IPS-20b (cell line): Measurements from ENCODE around the gene DENND1A.

Experiments used
- H3K27ac ChIP-seq: one replicate; pipeline ENCODE4 v1.5.1; 2013; ENCODE audit warnings: low read length
- H3K27me3 ChIP-seq: 2 replicates; pipeline ENCODE4 v1.6.1; 2013; ENCODE audit warnings: mild to moderate bottlenecking, low read length, inconsistent platforms; ENCODE audit not compliant: insufficient read depth
- H3K36me3 ChIP-seq: 2 replicates; pipeline ENCODE4 v1.6.1; 2013; ENCODE audit warnings: low read depth, mild to moderate bottlenecking, inconsistent platforms, low read length, moderate library complexity; ENCODE audit not compliant: insufficient read depth
- H3K4me1 ChIP-seq: 2 replicates; pipeline ENCODE4 v1.6.1; 2013; ENCODE audit warnings: mild to moderate bottlenecking, control low read depth, inconsistent platforms, low read length, moderate library complexity; ENCODE audit not compliant: insufficient read depth
- H3K4me3 ChIP-seq: 2 replicates; pipeline ENCODE4 v1.5.1; 2013; ENCODE audit warnings: mild to moderate bottlenecking, low read length, inconsistent platforms
- H3K9ac ChIP-seq: 2 replicates; pipeline ENCODE4 v1.6.1; 2013; ENCODE audit warnings: low read depth, mild to moderate bottlenecking, inconsistent platforms, low read length, moderate library complexity
- H3K9me3 ChIP-seq: 2 replicates; pipeline ENCODE4 v1.6.1; 2013; ENCODE audit warnings: mild to moderate bottlenecking, low read depth, low read length, inconsistent platforms; ENCODE audit not compliant: insufficient read depth

The DENND1A gene

DNA sequence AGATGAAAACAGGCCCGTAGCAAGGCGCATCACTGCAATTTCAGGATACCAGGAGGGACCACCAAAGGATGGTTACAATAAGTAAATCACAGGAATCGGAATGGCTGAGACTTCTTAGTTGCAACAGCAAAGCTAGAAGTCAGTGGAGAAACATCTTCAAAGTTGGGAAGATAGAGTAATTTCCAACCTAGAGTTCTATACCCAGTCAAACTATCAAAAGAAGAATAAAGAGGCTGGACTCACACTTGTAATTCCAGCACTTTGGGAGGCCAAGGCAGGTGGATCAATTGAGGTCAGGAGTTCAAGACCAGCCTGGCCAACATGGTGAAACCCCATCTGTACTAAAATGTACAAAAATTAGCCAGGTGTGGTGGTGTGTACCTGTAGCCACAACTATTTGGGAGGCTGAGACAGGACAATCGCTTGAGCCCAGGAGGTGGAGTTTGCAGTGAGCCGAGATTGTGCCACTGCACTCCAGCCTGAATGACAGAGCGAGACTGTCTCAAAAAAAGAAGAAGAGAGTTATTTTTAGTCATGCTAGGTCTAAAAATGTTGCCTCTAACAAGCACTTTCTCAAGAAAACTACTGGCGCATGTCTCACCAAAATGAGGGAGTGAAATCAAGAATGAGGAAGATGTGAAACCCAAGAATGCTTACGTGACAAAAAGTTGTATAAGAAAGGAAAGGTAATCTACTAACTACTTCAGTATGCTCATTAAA lies 267.7 kb downstream of the DENND1A start:
- no peak overlapping the region for H3K9ac ChIP-seq
- peaks cover 9% of the 10 kb centered on the region; the same call in 1 of the 2 replicates for H3K4me1 ChIP-seq
- H3K36me3 ChIP-seq: peaks cover 14% of the 10 kb centered on the region; the same call in 1 of the 2 replicates
- H3K27me3 ChIP-seq: no peaks in the 10 kb centered on the region
- H3K9me3 ChIP-seq: peaks cover 20% of the 10 kb centered on the region
- no peak overlapping the region for H3K27ac ChIP-seq
- H3K4me3 ChIP-seq: no peak overlapping the region

DNA sequence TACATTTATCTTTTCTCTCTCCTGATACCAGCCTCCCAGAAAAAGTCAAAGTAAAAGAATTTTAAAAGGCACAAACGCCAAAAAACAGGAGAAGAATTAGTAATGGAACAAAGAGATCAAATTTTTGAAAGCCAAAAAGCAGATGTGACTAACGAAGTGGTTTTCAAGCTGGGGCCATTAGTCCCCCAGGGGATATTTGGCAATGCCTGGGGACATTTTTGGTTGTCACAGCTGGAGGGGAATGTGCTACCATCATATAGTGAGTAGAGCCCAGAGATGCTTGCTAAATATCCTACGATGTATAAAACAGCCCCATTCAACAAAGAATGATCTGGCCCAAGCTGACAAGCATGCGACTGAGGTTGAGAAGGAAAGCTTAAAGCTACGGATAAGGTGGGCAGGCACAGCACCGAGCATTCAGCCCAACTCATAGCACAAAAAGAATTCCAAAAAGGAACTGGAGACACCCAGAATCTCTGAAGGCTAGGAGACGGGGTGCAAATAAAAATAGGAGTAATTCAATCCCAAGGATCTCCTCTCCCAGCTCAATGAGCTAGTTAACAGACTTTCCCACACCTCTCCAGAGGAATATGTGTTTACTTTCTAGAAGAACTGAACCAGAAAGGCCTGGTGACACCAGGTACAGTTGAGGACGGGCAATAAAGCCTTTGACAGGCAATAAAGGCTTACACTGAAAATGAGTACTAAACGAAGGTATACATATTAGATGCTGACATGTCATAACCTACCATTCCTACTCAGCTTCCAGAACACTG lies 269.0 kb downstream of the DENND1A start:
- Histone ChIP-seq H3K9ac (no peak overlapping the region), H3K27ac (no peak overlapping the region), H3K27me3 (no peaks in the 10 kb centered on the region), H3K9me3 (peaks cover 16% of the 10 kb centered on the region), H3K36me3 (peaks cover 6% of the 10 kb centered on the region; the same call in 1 of the 2 replicates), H3K4me1 (peaks cover 9% of the 10 kb centered on the region; the same call in 1 of the 2 replicates), H3K4me3 (no peak overlapping the region)

DNA sequence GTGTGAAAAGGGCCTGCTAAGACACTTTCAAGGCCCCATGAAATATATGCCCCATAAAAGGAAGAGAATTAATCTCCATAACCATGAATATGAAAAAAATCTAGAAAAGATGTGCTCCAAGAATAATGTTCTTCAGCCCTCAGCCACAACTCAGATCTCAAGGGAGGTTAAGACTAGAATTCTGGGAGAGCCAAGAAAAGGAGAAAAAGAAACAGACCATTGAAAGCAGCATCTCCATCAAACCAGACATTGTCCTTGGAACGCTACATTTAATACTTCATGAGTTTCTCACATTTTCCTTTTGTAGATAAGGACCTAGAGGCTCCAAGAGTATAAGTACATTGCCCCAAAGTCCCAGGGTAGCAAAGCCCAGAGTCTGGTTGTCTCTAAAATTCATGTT lies 270.6 kb downstream of the DENND1A start:
- H3K4me3 ChIP-seq: no peak overlapping the region
- no peak overlapping the region for H3K9ac ChIP-seq
- no peak overlapping the region for H3K27ac ChIP-seq
- H3K27me3 ChIP-seq: no peaks in the 10 kb centered on the region
- H3K4me1 ChIP-seq: peaks cover 9% of the 10 kb centered on the region; the same call in 1 of the 2 replicates
- peaks cover 8% of the 10 kb centered on the region; the same call in 1 of the 2 replicates for H3K9me3 ChIP-seq
- H3K36me3 ChIP-seq: peaks cover 3% of the 10 kb centered on the region; the same call in 1 of the 2 replicates

DNA sequence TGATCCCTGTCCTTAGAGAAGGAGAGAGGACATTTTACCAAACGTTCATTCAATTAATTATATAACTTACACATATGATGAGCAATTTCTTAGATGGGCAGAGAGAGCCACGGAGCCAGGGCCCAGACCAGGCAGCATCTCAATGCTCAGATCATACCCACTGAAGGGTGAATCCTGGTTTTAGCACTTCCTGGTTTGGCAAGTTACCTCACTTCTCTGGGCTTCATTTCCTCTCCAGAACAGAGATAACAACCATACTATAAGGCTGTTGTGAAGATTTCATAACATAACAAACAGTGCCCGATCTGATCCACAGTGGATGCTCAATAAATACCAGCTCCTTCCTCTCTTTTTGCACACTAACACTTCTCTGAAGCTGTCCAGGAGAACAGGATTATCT lies 271.1 kb downstream of the DENND1A start:
- H3K27ac ChIP-seq: no peak overlapping the region
- H3K9me3 ChIP-seq: peaks cover 7% of the 10 kb centered on the region; the same call in 1 of the 2 replicates
- H3K4me3 ChIP-seq: no peak overlapping the region
- peaks cover 3% of the 10 kb centered on the region; the same call in 1 of the 2 replicates for H3K36me3 ChIP-seq
- no peaks in the 10 kb centered on the region for H3K27me3 ChIP-seq
- no peak overlapping the region for H3K9ac ChIP-seq
- peaks cover 9% of the 10 kb centered on the region; the same call in 1 of the 2 replicates for H3K4me1 ChIP-seq

DNA sequence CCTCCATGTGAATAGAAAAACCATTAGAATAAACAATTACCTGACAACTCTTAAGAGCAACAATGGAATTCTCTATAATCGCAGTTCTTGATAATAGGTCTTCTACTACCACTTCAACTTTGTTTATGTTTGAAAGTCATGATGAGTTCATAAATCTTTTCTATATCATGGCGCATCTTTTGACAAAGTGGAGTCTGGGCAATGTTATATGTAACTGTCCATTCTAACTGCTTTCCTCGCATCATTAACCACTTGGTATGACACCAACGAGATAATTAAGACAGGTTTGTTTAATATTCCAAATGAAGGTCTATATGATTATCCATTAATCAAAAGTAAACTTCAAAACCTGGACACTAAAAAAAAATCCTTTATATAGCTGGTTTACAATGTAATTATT lies 272.0 kb downstream of the DENND1A start:
- H3K36me3 ChIP-seq: peaks cover 3% of the 10 kb centered on the region; the same call in 1 of the 2 replicates
- no peaks in the 10 kb centered on the region for H3K27me3 ChIP-seq
- no peak overlapping the region for H3K9ac ChIP-seq
- H3K27ac ChIP-seq: no peak overlapping the region
- H3K4me1 ChIP-seq: peaks cover 9% of the 10 kb centered on the region; the same call in 1 of the 2 replicates
- H3K4me3 ChIP-seq: no peak overlapping the region
- peaks cover 6% of the 10 kb centered on the region; the same call in 1 of the 2 replicates for H3K9me3 ChIP-seq

DNA sequence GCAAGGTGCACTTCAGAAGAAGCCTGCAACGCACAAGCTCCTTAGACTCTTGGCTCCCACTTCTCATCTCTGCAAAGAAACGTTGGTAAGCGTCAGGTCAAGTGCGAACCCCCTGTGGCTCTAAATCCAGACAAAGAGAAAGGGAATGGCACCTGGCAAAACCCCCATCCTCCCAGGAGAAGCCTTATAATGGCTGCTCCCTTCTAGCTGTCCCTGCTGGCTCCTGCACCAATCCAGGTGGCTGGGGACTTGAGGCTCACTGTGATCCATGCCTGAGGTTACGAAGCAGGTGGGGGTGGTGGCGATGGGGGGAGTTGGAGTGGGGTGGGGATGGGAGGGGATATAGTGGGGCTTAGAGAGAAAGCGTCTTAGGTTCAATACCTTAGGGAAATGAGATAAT lies 272.8 kb downstream of the DENND1A start:
- Histone ChIP-seq H3K27me3 (no peaks in the 10 kb centered on the region), H3K36me3 (no peaks in the 10 kb centered on the region), H3K9me3 (peaks cover 2% of the 10 kb centered on the region; the same call in 1 of the 2 replicates), H3K4me3 (no peak overlapping the region), H3K4me1 (peaks cover 9% of the 10 kb centered on the region; the same call in 1 of the 2 replicates), H3K9ac (no peak overlapping the region), H3K27ac (no peak overlapping the region)

DNA sequence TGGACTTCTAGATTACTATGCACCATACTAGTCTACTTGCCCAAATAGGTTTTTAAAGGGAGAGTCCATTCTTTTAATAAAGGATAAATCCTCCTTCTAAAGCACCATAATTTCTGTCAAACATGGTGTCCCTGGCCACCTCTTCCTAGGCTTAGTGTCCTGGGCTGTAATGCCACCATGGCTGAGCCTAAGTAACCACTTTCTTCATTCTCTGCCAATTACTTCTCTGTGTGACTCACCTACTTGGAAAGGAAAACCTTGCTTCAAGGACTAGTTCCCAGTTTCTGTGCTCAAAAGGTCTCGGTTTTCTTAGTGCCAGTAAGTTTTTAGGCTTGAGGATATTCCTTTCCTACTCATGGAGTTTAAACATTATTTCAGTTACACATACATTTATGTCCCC lies 273.4 kb downstream of the DENND1A start:
- Histone ChIP-seq H3K36me3 (no peaks in the 10 kb centered on the region), H3K9ac (no peak overlapping the region), H3K27ac (no peak overlapping the region), H3K9me3 (no peaks in the 10 kb centered on the region), H3K4me1 (peaks cover 9% of the 10 kb centered on the region; the same call in 1 of the 2 replicates), H3K27me3 (no peaks in the 10 kb centered on the region), H3K4me3 (no peak overlapping the region)

DNA sequence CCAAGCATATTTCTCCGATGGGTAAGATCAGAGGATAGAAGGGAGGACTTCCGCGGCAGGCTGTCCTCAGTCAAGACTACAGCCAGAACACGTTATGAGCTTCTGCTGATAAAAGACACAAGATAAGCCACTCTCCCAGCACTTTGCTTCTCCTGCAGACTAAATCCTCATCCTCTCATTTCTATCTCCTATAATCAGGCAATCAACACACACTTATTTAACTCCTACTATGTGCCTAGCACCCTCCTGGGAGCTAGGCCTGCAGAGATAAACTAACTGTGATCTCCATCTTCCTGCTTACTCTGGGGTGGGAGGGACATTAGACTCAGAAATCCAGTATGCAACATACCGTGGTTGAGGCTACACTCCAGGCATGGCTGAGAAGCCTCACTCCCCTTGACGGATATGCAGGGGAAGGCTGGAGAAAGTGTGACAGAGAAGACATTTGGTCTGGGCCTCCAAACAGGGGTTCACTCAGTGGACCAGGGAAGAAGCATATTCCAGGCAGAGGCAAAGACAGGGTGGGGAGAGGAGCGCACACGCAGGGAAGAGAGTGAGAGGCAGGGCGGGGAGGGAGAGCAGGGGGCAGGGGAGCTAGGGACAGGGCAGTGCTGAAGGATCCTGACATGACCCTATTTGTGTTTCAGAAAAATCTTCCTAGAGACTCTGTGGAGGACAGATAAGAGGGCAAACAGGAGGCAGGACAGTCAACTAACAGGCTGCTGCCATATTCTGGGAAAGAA lies 274.1 kb downstream of the DENND1A start:
- no peak overlapping the region for H3K9ac ChIP-seq

DNA sequence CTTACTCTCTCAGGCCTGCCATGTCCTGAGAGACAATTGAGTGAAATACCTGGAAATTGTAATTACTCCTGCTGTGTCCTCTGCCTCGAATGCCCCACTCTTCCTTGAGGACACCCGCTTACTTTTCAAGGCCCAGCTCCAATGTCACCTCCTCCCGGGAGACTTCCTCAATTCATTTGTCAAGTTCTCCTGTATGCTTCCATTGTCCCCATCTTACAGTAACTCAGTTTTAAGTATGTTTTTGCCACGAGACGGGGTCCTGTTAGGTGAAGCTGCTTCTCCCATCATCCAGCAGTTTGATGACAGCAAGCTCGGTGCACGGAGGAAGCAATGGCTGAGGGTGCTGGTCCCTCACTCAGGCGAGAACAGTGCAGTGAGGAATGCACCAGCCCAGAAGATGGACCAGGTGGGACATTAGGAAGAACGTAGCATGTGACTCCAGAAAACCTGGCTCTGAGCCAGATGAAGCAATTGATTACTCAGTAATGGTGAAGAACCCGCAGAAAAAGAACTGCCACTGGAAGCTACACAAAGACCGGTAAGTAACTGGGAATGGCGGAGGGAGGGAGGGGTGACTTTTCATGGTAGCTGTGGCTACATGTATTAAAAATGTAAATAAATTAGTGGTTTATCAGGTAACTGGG lies 274.8 kb downstream of the DENND1A start:
- no peak overlapping the region for H3K27ac ChIP-seq
- no peaks in the 10 kb centered on the region for H3K36me3 ChIP-seq
- H3K27me3 ChIP-seq: no peaks in the 10 kb centered on the region
- no peak overlapping the region for H3K4me3 ChIP-seq
- H3K4me1 ChIP-seq: peaks cover 8% of the 10 kb centered on the region; the same call in 1 of the 2 replicates
- no peaks in the 10 kb centered on the region for H3K9me3 ChIP-seq
- H3K9ac ChIP-seq: no peak overlapping the region

More for the DNA sequence above, 274.1 kb downstream of the DENND1A start:
- no peaks in the 10 kb centered on the region for H3K36me3 ChIP-seq
- H3K27ac ChIP-seq: no peak overlapping the region
- H3K9me3 ChIP-seq: no peaks in the 10 kb centered on the region
- H3K4me3 ChIP-seq: no peak overlapping the region
- no peaks in the 10 kb centered on the region for H3K27me3 ChIP-seq
- peaks cover 9% of the 10 kb centered on the region; the same call in 1 of the 2 replicates for H3K4me1 ChIP-seq

DNA sequence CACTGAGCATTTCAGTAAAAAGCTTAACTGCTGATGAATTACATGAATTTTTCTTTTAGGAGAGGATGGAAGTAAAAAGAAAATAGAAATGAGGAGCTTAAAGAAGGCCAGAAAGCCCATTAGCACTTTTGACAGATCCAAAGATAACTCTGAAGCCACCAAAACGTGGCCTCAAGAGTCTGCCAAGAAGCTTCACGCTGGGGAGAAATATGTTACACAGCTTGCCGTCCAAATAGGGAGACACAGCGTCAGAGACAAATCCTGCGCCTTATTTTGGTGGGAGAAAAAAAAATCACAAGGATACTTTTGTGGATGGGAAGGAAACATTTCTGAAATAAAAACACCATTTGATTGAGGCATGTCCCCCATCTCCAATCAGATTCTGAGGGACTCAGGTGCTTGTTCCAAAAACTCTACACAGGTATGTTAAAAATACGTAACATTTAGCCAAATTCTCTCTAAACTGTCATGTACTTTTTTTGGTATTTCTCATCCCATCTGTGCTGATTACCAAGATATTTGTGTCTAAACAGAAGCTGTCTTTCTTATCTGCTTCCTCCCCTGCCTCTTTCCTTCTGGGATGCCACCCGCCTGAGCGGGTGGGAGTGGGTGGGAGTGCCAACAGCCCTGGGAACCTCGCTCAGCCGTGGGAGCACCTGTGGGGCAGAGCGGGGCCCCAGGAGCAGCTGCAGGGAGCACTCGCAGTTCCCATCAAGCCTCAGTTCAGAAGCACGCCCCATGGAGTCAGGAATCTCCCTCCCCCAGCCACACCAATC lies 275.5 kb downstream of the DENND1A start:
- H3K4me3 ChIP-seq: no peak overlapping the region
- H3K9ac ChIP-seq: no peak overlapping the region
- peaks cover 7% of the 10 kb centered on the region; the same call in 1 of the 2 replicates for H3K4me1 ChIP-seq
- no peaks in the 10 kb centered on the region for H3K27me3 ChIP-seq
- H3K9me3 ChIP-seq: no peaks in the 10 kb centered on the region
- no peak overlapping the region for H3K27ac ChIP-seq
- no peaks in the 10 kb centered on the region for H3K36me3 ChIP-seq
